Kidney (tissue), 14 donors: ENCODE data around the gene PRKAR2A. TPM values are rescaled to one million over a fixed set of nuclear protein-coding genes. Genes with fewer than 3 reads are reported as not detected.

ENCODE experiments used
- DNase-seq, 5 donors: peaks; one replicate each; pipeline ENCODE4 v3.0.0-alpha.2; 2013 to 2020
- FAIRE-seq: peaks from 2 replicates; lab custom pipeline; 2012; peaks lifted over from hg19 to GRCh38; lab: Jason Lieb, UNC
- H3K27ac ChIP-seq, 2 donors: one replicate each; pipeline ENCODE4 v1.7.0; 2013; ENCODE audit warnings: low read depth in 2 of 2, low read length in 2 of 2, inconsistent platforms in 1 of 2
- H3K27me3 ChIP-seq: one replicate; pipeline ENCODE4 v1.7.1; 2013; ENCODE audit warnings: low read length, inconsistent platforms; ENCODE audit not compliant: control insufficient read depth, insufficient read depth
- H3K36me3 ChIP-seq, 3 donors: one replicate each; pipeline versions ENCODE4 v1.7.0 to v1.7.1; 2013; ENCODE audit warnings: low read length in 3 of 3, control low read depth in 1 of 3, inconsistent platforms in 1 of 3; ENCODE audit not compliant: insufficient read depth in 3 of 3, control insufficient read depth in 2 of 3
- H3K4me1 ChIP-seq, 3 donors: one replicate each; pipeline versions ENCODE4 v1.7.0 to v1.7.1; 2013; ENCODE audit warnings: low read length in 3 of 3, inconsistent platforms in 1 of 3, low read depth in 1 of 3; ENCODE audit not compliant: control insufficient read depth in 2 of 3, insufficient read depth in 2 of 3
- H3K4me3 ChIP-seq, 3 donors: one replicate each; pipeline versions ENCODE4 v1.7.0 to v1.8.1; 2013; ENCODE audit warnings: low read length in 3 of 3, control low read depth in 1 of 3, inconsistent platforms in 1 of 3
- H3K9ac ChIP-seq, 3 donors: one replicate each; pipeline versions ENCODE4 v1.7.0 to v1.7.1; 2013; ENCODE audit warnings: low read length in 3 of 3, control low read depth in 1 of 3, inconsistent platforms in 1 of 3
- H3K9me3 ChIP-seq, 3 donors: one replicate each; pipeline versions ENCODE4 v1.7.0 to v1.7.1; 2013; ENCODE audit warnings: low read length in 3 of 3, control low read depth in 1 of 3, inconsistent platforms in 1 of 3; ENCODE audit not compliant: control insufficient read depth in 2 of 3, insufficient read depth in 1 of 3
- intact Hi-C: fragments of 100-400 bp; cut with DNase I; formaldehyde crosslinking; loops from one replicate; pipeline ENCODE4 v1.11.1; 2022
- polyA plus RNA-seq: library from polyadenylated mRNA; stranded (reverse); fragments of 350-450 nt; fragmentation: Illumina TruSeq; extraction: RNeasy Lipid Tissue Mini Kit (QIAGEN cat#74804); gene quantifications from one replicate; pipeline ENCODE4 v1.2.3, GENCODE V29; 2014; ENCODE audit warnings: low read depth, low replicate concordance; ENCODE audit not compliant: insufficient read depth
- total RNA-seq: library from RNA; stranded (reverse); fragmentation: NEBNext Ultra II Directional; extraction: Animal tissue kit (Norgen Biotek cat#: 25700); gene quantifications from one replicate; pipeline ENCODE4 v1.2.1, GENCODE V29; 2021
- TF ChIP-seq, protein P1 (sequence below): IDR thresholded peaks from 3 replicates; pipeline ENCODE4 v1.5.1; 2012; ENCODE audit warnings: mild to moderate bottlenecking, moderate library complexity, borderline replicate concordance; ENCODE audit not compliant: insufficient read depth; ENCODE audit errors: extremely low read depth
- donor health status: control.
- donor health status: control.
- donor health status: control.
- donor health status: control.
- donor health status: control.
- donor health status: DM: yes; HTN: yes; CAD: no.
- donor health status: Normal renal cell carcinoma (clear cell type).

PRKAR2A gene
- total and polyA plus RNA-seq, 2 donors from 2014 or later = 10.4 to 49.9 TPM

DNA sequence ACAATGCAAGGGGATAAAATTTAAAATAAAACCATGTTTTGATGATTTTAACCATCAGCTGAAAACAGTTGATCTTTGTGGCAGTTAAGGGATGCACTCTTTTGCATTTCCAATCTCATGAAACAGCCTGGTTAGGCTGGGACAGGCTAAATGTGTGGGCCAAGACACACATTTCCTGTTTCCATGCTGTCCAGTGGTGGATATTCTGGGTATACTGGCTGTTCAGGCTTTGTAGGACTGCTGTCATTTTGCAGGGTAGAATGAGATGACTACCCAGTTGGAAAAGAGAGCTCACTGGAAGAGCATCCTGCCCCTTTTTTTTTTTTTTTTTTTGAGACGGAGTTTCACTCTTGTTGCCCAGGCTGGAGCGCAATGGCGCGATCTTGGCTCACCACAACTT lies 88.6 kb downstream of the PRKAR2A start:
- TF ChIP-seq, protein P1, sequence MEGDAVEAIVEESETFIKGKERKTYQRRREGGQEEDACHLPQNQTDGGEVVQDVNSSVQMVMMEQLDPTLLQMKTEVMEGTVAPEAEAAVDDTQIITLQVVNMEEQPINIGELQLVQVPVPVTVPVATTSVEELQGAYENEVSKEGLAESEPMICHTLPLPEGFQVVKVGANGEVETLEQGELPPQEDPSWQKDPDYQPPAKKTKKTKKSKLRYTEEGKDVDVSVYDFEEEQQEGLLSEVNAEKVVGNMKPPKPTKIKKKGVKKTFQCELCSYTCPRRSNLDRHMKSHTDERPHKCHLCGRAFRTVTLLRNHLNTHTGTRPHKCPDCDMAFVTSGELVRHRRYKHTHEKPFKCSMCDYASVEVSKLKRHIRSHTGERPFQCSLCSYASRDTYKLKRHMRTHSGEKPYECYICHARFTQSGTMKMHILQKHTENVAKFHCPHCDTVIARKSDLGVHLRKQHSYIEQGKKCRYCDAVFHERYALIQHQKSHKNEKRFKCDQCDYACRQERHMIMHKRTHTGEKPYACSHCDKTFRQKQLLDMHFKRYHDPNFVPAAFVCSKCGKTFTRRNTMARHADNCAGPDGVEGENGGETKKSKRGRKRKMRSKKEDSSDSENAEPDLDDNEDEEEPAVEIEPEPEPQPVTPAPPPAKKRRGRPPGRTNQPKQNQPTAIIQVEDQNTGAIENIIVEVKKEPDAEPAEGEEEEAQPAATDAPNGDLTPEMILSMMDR = no peak
- H3K9me3 ChIP-seq = no peaks in the 10 kb centered on the region
- intact Hi-C loops = no loop called here
- H3K27me3 ChIP-seq = no peaks in the 10 kb centered on the region
- DNase-seq = no peak
- H3K27ac ChIP-seq = no peak overlapping the region
- no peaks in the 10 kb centered on the region for H3K4me1 ChIP-seq
- H3K9ac ChIP-seq = no peak overlapping the region
- no peak overlapping the region for H3K4me3 ChIP-seq
- no peak for FAIRE-seq
- peaks cover 0 to 3% (median 0%) of the 10 kb centered on the region in 3 donors for H3K36me3 ChIP-seq

GRCh38 chr3:48756640-48757039 lies 91.0 kb downstream of the PRKAR2A start:
- DNase-seq (no peak), FAIRE-seq (no peak)
- no peak overlapping the region for H3K4me3 ChIP-seq
- H3K4me1 ChIP-seq = no peaks in the 10 kb centered on the region
- H3K9ac ChIP-seq = no peak overlapping the region
- intact Hi-C loops = no loop called here
- H3K27me3 ChIP-seq = no peaks in the 10 kb centered on the region
- TF ChIP-seq, protein P1 = no peak
- H3K36me3 ChIP-seq = peaks cover 0 to 5% (median 3%) of the 10 kb centered on the region in 3 donors
- no peaks in the 10 kb centered on the region for H3K9me3 ChIP-seq
- no peak overlapping the region for H3K27ac ChIP-seq

DNA sequence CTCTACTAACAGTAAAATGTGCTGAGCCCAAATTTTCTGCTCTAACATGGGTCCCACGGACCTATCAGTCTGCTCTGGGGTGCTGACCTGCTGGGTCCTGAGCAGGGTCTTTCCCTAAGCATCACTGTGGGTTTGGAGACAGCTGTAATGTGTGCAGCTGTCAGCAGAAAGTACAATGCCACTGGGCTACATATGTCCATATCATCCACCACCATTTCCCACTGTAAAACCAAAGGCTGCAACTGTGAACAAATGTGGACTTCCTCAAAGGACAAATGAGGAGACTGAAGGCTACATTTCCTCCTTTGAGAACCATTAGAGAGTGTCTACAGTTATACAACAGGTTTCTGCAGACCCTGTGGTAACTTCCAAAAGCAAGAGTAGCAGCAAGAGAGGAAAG lies 96.8 kb downstream of the PRKAR2A start:
- TF ChIP-seq, protein P1 = no peak
- Histone ChIP-seq H3K27me3 (no peaks in the 10 kb centered on the region), H3K9me3 (no peaks in the 10 kb centered on the region), H3K27ac (no peak overlapping the region), H3K4me1 (peaks cover 0 to 6% (median 0%) of the 10 kb centered on the region in 3 donors), H3K9ac (no peak overlapping the region), H3K4me3 (no peak overlapping the region), H3K36me3 (peaks cover 0 to 10% (median 0%) of the 10 kb centered on the region in 3 donors)
- DNase-seq (no peak), FAIRE-seq (no peak)
- intact Hi-C loops = no loop called here

DNA sequence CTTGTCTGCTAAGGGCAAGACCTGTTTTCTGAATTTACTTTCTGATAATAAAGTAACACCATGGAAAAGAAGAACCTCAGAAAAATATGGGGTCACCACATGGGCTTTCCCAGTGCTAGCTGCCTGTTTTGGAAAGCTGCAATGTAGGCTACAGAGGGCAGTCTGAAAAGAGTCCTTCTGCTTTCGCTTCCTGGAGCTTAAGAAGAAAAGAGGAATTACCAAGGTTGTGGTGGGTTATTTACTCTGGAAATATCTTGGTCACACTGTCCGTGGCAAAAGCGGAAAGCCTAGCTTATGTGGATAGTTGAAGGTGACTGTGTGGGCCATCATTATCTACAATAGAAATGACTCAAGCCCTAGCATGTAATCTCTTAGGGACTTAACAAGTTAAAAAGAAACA lies 98.9 kb downstream of the PRKAR2A start:
- H3K4me3 ChIP-seq = no peak overlapping the region
- no peak for FAIRE-seq
- no peak overlapping the region for H3K27ac ChIP-seq
- H3K9ac ChIP-seq = no peak overlapping the region
- DNase-seq = no peak
- peaks cover 0 to 6% (median 0%) of the 10 kb centered on the region in 3 donors for H3K4me1 ChIP-seq
- TF ChIP-seq, protein P1 = no peak
- H3K9me3 ChIP-seq = no peaks in the 10 kb centered on the region
- intact Hi-C loops = no loop called here
- H3K36me3 ChIP-seq = peaks cover 0 to 10% (median 0%) of the 10 kb centered on the region in 3 donors
- H3K27me3 ChIP-seq = no peaks in the 10 kb centered on the region
